Endothelial cell of umbilical vein (primary cell): Measurements from ENCODE around the gene MYH11. TPM values are rescaled to one million over a fixed set of nuclear protein-coding genes. Genes with fewer than 3 reads are reported as not detected.
"Not testable (repeated sequence)": the region's sequence is repeated elsewhere in the genome, so short reads cannot be mapped to it uniquely, and the experiment has no call there.

Experiments
- BruUV-seq: library from RNA; stranded (reverse); fragments of 400-500 nt; replicated peaks from 2 replicates; lab custom pipeline; 2021; lab: Mats Ljungman, UMichigan
- CTCF ChIA-PET: fragments of 300-600, 350-600 bp; sonication (Branson Sonifier 250); formaldehyde crosslinking; loops from one replicate; lab custom pipeline; 2021; ENCODE audit warnings: antibody characterized with exemption, inconsistent platforms; lab: Charles Lee
- POLR2A ChIA-PET: fragments of 300-600, 350-600 bp; sonication (Branson Sonifier 250); formaldehyde crosslinking; loops from one replicate; lab custom pipeline; 2021; ENCODE audit warnings: antibody characterized with exemption, inconsistent platforms; lab: Charles Lee
- DNase-seq: peaks from one replicate; pipeline ENCODE4 v3.0.0-alpha.2; 2011; ENCODE audit warnings: low read depth, low spot score
- FAIRE-seq: peaks from 2 replicates; lab custom pipeline; 2011; peaks lifted over from hg19 to GRCh38; lab: Jason Lieb, UNC
- H2AFZ ChIP-seq: 2 replicates; pipeline ENCODE4 v1.6.0; 2012; ENCODE audit warnings: low read depth, low read length, control low read depth, inconsistent platforms
- H3K27ac ChIP-seq: 2 replicates; pipeline ENCODE4 v1.5.1; 2011; ENCODE audit warnings: low read depth, mild to moderate bottlenecking, control low read depth, low read length, moderate library complexity; ENCODE audit not compliant: insufficient read depth
- H3K27me3 ChIP-seq, 2 experiments: 2 replicates each; pipeline versions ENCODE4 v1.6.0 to v1.6.1; 2011; ENCODE audit warnings: low read length in 2 of 2, mixed read lengths in 1 of 2; ENCODE audit not compliant: control insufficient read depth in 2 of 2, insufficient read depth in 2 of 2
- H3K36me3 ChIP-seq, 2 experiments: 2 replicates in 1 of 2; 3 replicates in 1 of 2; pipeline ENCODE4 v1.5.1; 2011; ENCODE audit warnings: low read length in 2 of 2, mild to moderate bottlenecking in 1 of 2, moderate library complexity in 1 of 2; ENCODE audit not compliant: control insufficient read depth in 2 of 2, insufficient read depth in 2 of 2; ENCODE audit errors: extremely low read depth in 1 of 2
- H3K4me1 ChIP-seq: 3 replicates; pipeline ENCODE4 v1.5.1; 2011; ENCODE audit warnings: mild to moderate bottlenecking, low read length; ENCODE audit not compliant: control insufficient read depth, insufficient read depth; ENCODE audit errors: extremely low read depth
- H3K4me2 ChIP-seq: 2 replicates; pipeline ENCODE4 v1.6.1; 2011; ENCODE audit warnings: low read length, control low read depth, mixed read lengths; ENCODE audit not compliant: insufficient read depth
- H3K4me3 ChIP-seq, 3 experiments: fragments of 200-600 bp in 1 of 3; sonication (generic), shearing (Covaris generic) in 1 of 3; replicated peaks in 1 of 3; 2 replicates each; pipeline ENCODE4 v1.5.1; 2011 to 2016; ENCODE audit warnings: control low read depth in 3 of 3, low read length in 3 of 3, mild to moderate bottlenecking in 2 of 3, inconsistent platforms in 1 of 3, low read depth in 1 of 3, moderate library complexity in 1 of 3; ENCODE audit not compliant: insufficient read depth in 1 of 3
- H3K79me2 ChIP-seq: 2 replicates; pipeline ENCODE4 v1.6.0; 2012; ENCODE audit warnings: low read length, inconsistent platforms; ENCODE audit not compliant: control insufficient read depth, insufficient read depth
- H3K9ac ChIP-seq: replicated peaks from 2 replicates; pipeline ENCODE3; 2011; ENCODE audit warnings: low read length, control low read depth; ENCODE audit not compliant: insufficient read depth; ENCODE audit errors: extremely low read depth
- H3K9me1 ChIP-seq: replicated peaks from 3 replicates; pipeline ENCODE4 v1.6.0; 2011; ENCODE audit warnings: mild to moderate bottlenecking, low read length; ENCODE audit not compliant: control insufficient read depth, insufficient read depth; ENCODE audit errors: extremely low read depth
- H3K9me3 ChIP-seq: replicated peaks from 2 replicates; pipeline ENCODE4 v1.5.1; 2012; ENCODE audit warnings: low read length, inconsistent platforms; ENCODE audit not compliant: control insufficient read depth, insufficient read depth
- H4K20me1 ChIP-seq: replicated peaks from 2 replicates; pipeline ENCODE3; 2011; ENCODE audit warnings: mild to moderate bottlenecking, low read length; ENCODE audit not compliant: control insufficient read depth, insufficient read depth; ENCODE audit errors: extremely low read depth
- EZH2 ChIP-seq: IDR thresholded peaks from 2 replicates; pipeline ENCODE4 v1.6.1; 2012; ENCODE audit warnings: borderline replicate concordance, low read depth, mild to moderate bottlenecking, moderate library complexity, low read length, inconsistent platforms; ENCODE audit not compliant: severe bottlenecking
- FOS ChIP-seq: IDR thresholded peaks from 2 replicates; pipeline ENCODE4 v1.6.1; 2011; ENCODE audit warnings: mild to moderate bottlenecking, low read length, moderate library complexity, borderline replicate concordance; ENCODE audit not compliant: insufficient read depth
- GATA2 ChIP-seq: IDR thresholded peaks from 2 replicates; pipeline ENCODE4 v1.7.0; 2011; ENCODE audit warnings: low read depth, mild to moderate bottlenecking, moderate library complexity, mixed read lengths, low read length; ENCODE audit not compliant: insufficient read length, insufficient read depth
- JUN ChIP-seq: IDR thresholded peaks from 2 replicates; pipeline ENCODE4 v1.6.1; 2011; ENCODE audit warnings: borderline replicate concordance, low read depth; ENCODE audit not compliant: insufficient read length, insufficient read depth
- MAX ChIP-seq: IDR thresholded peaks from 2 replicates; pipeline ENCODE4 v1.6.1; 2011; ENCODE audit not compliant: insufficient read depth, insufficient read length
- MYC ChIP-seq: IDR thresholded peaks from one replicate; pipeline ENCODE4 v1.6.1; 2011; ENCODE audit warnings: mild to moderate bottlenecking, low read depth, low read length
- POLR2A ChIP-seq: IDR thresholded peaks from 2 replicates; pipeline ENCODE4 v1.6.1; 2012; ENCODE audit warnings: low read depth, mild to moderate bottlenecking, control low read depth, low read length
- POLR2AphosphoS5 ChIP-seq: IDR thresholded peaks from 2 replicates; pipeline ENCODE4 v1.6.1; 2012; ENCODE audit warnings: low read depth, mild to moderate bottlenecking, control low read depth, low read length, moderate library complexity; ENCODE audit not compliant: insufficient read depth
- dilution Hi-C: fragments of 300-500 bp; cut with MboI; formaldehyde crosslinking; loops from one replicate; pipeline ENCODE4 v1.15.0; 2019; ENCODE audit warnings: low sequenced_read_pairs; ENCODE audit not compliant: extremely low pct_ligation_motif_present
- intact Hi-C: fragments of 100-400 bp; cut with micrococcal nuclease; formaldehyde crosslinking; loops from one replicate; pipeline ENCODE4 v1.10.0; 2022
- polyA plus RNA-seq, 4 experiments: library from polyadenylated mRNA; depleted of rRNA in 3 of 4; stranded (reverse) in 3 of 4; unstranded in 1 of 4; fragments of >200 nt; gene quantifications; 2 replicates each; pipeline versions ENCODE4 v1.2.1 to v1.2.3, GENCODE V29; 2011 to 2012; ENCODE audit warnings: missing spikeins in 1 of 4
- total RNA-seq: library from RNA; stranded (reverse); gene quantifications from 2 replicates; pipeline ENCODE4 v1.2.3, GENCODE V29; 2021
- TF ChIP-seq, protein P1 (sequence below), 2 donors: IDR thresholded peaks; 1 replicate in 1 of 2; 2 replicates in 1 of 2; pipeline ENCODE4 v1.5.1; 2011; ENCODE audit warnings: low read length in 2 of 2, mild to moderate bottlenecking in 2 of 2, moderate library complexity in 2 of 2, control low read depth in 1 of 2, inconsistent platforms in 1 of 2, low read depth in 1 of 2; ENCODE audit not compliant: insufficient read depth in 1 of 2; ENCODE audit errors: extremely low read depth in 1 of 2

MYH11 gene
- total and polyA plus RNA-seq, 2 donors (not counting 3 experiments of a cell fraction or from before 2014, with no cell fraction given) = not detected

DNA sequence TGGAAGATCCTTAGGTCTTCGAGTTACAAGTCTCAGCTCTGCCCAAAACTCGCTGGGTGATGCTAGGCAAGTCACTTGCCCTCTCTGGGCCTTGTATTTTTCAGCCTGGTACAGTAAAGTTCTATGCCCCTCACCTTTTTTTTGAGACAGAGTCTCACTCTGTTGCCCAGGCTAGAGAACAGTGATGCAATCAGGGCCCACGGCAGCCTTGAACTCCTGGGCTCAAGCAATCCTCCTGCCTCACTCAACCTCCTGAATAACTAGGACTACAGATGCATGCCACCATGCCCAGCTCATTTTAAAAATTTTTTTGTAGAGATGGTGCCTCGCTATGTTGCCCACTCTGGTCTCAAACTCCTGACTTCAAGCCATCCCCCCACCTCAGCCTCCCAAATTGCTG, 3.8 kb downstream of the MYH11 start:
- TF ChIP-seq FOS (no peak), GATA2 (no peak), MAX (no peak), JUN (no peak), EZH2 (no peak), POLR2A (no peak), POLR2AphosphoS5 (no peak), MYC (no peak)
- TF ChIP-seq, protein P1, sequence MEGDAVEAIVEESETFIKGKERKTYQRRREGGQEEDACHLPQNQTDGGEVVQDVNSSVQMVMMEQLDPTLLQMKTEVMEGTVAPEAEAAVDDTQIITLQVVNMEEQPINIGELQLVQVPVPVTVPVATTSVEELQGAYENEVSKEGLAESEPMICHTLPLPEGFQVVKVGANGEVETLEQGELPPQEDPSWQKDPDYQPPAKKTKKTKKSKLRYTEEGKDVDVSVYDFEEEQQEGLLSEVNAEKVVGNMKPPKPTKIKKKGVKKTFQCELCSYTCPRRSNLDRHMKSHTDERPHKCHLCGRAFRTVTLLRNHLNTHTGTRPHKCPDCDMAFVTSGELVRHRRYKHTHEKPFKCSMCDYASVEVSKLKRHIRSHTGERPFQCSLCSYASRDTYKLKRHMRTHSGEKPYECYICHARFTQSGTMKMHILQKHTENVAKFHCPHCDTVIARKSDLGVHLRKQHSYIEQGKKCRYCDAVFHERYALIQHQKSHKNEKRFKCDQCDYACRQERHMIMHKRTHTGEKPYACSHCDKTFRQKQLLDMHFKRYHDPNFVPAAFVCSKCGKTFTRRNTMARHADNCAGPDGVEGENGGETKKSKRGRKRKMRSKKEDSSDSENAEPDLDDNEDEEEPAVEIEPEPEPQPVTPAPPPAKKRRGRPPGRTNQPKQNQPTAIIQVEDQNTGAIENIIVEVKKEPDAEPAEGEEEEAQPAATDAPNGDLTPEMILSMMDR (IDR thresholded peaks at IDR 0.05; ENCODE audit: extremely low read depth in 1 of 2, insufficient read depth in 1 of 2, low read depth in 1 of 2, low read length in 2 of 2) = no peak
- dilution Hi-C loops = no loop called here
- CTCF ChIA-PET = interaction anchor here (1.9 kb wide), 1 partner anchor 31 kb away, joined by 6 read pairs; no protein-coding TSS in a partner anchor
- no peaks in the 10 kb centered on the region for H4K20me1 ChIP-seq
- DNase-seq = no peak
- H3K9ac ChIP-seq = no peak overlapping the region
- no peak overlapping the region for H2AFZ ChIP-seq
- no peak overlapping the region for H3K4me3 ChIP-seq
- H3K9me3 ChIP-seq = no peaks in the 10 kb centered on the region
- H3K27ac ChIP-seq = no peak overlapping the region
- no peak overlapping the region for H3K4me2 ChIP-seq
- FAIRE-seq = no peak
- no peaks in the 10 kb centered on the region for H3K36me3 ChIP-seq
- H3K27me3 ChIP-seq = peaks cover 36 to 41% of the 10 kb centered on the region in 2 experiments
- H3K79me2 ChIP-seq = no peaks in the 10 kb centered on the region
- no TSS peak for BruUV-seq
- no peaks in the 10 kb centered on the region for H3K9me1 ChIP-seq
- H3K4me1 ChIP-seq = peaks cover 9% of the 10 kb centered on the region
- intact Hi-C loops = no loop called here
- POLR2A ChIA-PET = no interaction called here

DNA sequence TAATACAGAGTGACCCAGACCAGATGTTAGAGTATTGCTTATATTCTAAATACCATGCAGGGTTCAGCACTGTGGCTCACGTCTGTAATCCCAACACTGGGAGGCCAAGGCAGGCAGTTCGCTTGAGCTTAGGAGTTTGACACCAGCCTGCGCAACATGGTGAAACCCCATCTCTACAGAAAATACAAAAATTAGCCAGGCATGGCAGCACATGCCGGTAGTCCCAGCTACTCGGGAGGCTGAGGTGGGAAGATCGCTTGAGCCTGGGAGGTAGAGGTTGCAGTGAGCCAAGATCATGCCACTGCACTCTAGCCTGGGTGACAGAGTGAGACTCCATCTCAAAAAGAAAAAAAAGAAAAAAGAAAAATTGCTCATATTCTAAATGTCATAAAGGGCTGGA, 6.3 kb downstream of the MYH11 start:
- H3K9ac ChIP-seq, H4K20me1 ChIP-seq, POLR2A ChIA-PET, H3K79me2 ChIP-seq, H3K4me1 ChIP-seq, H2AFZ ChIP-seq, H3K4me3 ChIP-seq, H3K27ac ChIP-seq, DNase-seq, BruUV-seq, H3K36me3 ChIP-seq, H3K9me3 ChIP-seq, dilution Hi-C loops, FAIRE-seq, intact Hi-C loops, H3K4me2 ChIP-seq, H3K9me1 ChIP-seq: not testable (repeated sequence)
- CTCF ChIA-PET = interaction anchor here (3.9 kb wide), 1 partner anchor 29 kb away, joined by 23 read pairs; no protein-coding TSS in a partner anchor
- H3K27me3 ChIP-seq = peaks cover 16 to 20% of the 10 kb centered on the region in 2 experiments
